GM19193 (cell line): Measurements from ENCODE around the gene PREX1.

Source experiments
- POLR2A ChIP-seq: IDR thresholded peaks from 4 replicates; pipeline ENCODE4 v1.6.1; 2011; ENCODE audit not compliant: insufficient read depth, insufficient read length; ENCODE audit errors: extremely low read depth

PREX1 gene

DNA sequence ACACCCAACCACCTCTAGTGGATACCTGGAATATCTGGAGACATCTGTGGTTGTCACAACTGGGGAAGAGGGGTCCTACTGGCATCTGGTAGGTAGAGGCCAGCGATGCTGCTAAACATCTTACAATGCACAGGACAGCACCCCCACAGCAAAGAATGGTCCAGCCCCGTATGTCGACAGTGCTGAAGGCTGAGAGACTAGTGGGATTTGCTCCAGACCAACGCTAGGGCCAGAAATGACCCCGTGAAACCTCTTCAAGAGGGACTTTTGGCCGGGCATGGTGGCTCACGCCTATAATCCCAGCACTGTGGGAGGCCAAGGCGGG, 7.2 kb downstream of the PREX1 start:
- no peak for TF ChIP-seq POLR2A

DNA sequence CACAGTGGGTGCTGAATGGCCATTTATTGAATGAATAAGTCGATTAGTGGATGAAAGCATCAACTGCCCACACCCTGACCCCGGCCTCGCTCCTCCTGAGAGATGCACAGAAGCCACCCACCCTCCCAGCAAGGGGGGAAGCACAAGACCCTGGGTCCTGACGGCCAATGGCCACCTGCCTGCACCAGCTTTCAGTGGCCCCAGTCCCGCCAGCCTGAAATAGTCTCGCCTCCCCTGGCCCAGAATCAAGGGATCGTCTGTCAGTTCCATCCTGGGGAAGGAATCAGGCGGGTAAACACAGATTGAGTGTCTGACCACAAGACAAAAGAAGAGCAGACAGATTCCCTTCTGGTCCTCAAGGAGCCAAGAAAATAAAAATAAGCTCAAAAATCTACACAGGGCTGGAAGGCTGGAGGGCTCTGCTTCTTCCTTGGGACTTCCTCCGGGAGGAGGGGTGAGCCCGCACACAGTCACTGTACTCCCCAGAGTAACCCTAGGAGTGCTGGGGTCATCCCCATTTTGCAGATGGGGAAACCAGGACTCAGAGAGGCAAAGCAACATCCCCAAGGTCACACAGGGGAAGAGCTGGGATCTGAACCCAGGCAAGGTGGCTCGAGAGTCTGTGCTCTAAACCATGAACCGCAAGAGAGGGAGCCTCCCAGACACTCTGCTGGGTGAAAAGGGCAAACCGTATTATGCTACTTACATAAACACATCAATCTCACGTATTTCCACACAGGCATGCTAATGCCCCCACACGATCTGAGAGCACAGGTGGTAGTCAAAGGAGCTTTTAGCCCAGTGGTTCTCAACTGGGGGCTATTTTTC, 7.8 kb downstream of the PREX1 start:
- TF ChIP-seq POLR2A, result no peak

DNA sequence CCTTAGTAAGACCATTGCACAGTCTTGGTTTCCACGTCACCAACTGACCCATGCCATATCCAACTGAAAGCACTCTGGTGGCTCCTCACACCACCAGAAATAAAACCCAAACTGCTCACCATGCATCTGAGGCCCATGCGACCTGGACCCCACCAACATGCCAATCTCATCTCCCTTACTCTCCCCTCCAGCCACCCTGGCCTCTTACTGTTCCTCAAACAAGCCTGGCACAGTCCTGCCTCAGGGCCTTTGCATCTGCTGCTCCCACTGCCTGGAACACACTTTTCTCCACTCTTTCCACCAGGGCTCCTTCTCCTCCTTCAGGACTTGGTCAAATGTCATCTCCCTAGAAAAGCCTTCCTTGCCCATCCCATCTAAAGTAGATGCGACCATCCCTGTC, 8.7 kb downstream of the PREX1 start:
- TF ChIP-seq POLR2A, result no peak

DNA sequence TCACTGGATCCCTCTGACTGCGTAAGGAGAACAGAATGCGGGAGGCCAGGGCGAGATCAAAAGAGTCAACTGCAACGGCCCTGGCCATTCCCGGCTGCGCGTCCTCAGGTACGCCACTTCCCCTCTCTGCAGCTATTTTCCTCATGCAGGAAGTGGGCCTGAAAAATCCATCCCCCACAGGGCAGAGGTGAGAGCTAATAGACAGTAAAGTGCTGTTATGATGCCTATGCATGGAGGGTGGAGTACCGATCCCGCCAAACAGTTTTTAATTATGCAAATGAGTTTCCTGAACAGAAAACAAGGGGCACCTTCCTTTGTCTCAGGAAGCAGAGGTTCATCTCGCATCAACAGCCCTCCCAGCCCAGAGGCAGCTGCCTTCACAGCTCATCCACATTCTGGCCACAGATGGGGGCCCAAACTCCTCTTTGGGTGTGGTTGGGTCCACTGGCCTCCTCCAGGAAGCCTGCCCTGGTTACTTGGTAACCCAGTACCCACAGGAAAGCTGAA, 9.3 kb downstream of the PREX1 start:
- no peak for TF ChIP-seq POLR2A

DNA sequence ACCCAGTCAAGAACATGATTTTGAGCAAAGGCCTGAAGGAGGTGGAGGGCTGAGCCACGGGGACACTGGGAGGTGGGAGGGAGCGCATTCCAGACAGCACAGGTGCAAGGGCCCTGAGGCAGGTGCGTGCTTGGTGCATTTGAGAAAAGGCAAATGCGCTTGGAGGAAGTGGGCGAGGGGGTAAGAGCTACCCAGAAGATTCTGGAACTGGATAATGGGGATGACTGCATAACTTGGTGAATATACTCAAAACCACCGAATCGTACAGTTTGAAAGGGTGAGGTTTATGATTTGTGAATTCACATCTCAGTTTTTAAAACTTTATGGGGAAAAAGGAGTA, 9.8 kb downstream of the PREX1 start:
- TF ChIP-seq POLR2A, result no peak

DNA sequence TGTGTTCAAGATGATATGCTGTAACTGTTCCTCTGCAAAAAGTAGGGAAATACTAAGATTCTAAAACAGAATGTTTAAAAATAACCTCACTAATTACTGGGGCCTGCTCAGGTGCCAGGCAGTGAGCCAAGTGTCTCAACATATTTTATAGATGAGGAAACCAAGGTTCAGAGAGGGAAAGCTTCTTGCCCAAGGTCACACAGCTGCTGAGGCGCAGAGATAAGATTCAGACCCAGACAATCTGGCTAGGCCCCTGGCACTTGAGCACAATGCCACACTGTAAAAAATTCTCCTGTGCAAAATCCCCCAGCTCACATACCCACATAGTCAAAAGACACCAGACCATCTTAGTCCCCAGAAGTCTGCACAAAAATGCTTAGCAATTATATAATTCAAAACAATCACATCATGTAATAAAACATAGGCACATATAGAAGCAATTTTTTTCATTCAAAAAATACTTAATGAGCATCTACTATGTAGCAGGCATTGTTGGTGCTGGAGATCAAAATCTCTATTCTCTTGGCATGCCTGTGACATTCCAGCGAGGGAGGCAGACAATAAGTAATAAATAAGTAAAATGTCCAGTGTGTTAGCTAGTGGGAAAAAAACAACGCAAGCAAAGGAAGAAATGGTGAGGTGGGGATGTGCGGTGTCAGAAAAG, 10.3 kb downstream of the PREX1 start:
- no peak for TF ChIP-seq POLR2A

DNA sequence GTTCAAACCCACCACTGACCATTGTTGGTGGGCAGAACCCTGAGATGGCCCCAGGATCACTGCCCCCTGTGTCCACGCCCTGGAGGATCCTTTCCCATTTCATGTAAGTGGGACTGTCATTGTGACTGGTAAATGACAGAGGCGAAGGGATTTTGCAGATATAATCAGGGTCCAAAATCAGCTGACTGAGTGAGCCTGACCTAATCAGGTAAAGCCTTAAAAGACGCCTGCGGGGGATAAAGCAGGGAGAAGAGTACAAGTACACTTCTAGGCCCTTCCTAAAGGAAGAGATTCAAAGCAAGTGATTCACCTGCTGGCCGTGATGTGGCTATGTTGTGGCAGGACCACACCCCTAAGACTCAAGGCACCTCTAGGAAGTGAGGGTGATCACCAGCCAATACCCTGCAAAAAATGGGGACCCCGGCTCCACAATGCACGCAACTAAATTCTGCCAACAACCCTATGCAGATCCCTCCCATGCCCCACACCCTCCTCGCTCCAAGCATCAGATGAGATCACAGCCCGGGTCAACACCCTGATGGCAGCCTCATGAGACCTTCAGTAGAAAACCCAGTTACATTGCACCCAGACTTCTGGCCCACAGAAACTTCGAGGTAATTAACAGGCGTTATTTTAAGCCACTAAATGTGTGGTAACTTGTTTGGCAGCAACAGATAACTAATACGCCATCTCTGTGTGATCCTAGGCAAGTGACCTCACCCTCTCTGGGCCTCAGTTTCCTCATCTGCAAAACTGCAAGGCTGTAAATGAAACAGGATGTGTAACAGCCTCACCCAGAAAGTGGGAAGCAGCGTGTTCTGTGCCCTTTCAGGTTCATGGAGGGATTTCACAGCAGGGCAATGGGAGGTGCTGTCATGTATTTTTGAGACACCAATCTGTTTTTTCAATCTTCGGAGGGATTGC, 11.3 kb downstream of the PREX1 start:
- no peak for TF ChIP-seq POLR2A

DNA sequence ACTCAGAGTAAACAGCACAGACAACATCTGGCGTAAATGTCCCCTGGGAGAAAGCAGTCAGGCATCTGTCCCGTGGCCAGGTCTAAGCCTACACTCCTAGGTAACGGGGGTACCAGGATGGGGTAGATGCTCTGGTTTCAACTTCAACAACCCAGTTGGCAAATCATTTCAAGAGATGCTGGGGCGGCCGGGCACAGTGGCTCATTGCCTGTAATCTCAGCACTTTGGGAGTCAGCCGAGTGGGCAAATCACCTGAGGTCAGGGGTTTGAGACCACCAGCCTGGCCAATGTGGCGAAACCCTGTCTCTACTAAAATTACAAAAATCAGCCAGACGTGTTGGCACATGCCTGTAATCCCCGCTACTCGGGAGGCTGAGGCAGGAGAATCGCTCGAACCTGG, 12.3 kb downstream of the PREX1 start:
- no peak for TF ChIP-seq POLR2A

DNA sequence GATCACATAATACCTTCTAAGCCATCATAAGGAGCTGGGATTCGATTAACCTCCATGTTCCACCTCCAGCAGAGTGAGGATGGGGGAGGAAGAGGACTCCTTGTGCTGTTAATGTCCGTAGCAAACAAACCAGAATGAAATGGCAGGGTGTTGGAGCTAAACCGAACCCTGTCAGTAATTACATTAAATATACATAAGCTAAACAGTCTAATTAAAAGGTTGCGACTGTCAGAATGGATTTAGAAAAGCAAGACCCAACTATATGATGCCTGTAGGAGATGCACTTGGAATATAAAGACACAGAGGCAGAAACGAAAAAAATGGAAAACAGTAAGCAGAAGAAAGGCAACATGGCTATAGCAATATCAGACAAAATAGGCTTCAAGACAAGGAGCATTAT, 13.2 kb downstream of the PREX1 start:
- TF ChIP-seq POLR2A, result no peak

DNA sequence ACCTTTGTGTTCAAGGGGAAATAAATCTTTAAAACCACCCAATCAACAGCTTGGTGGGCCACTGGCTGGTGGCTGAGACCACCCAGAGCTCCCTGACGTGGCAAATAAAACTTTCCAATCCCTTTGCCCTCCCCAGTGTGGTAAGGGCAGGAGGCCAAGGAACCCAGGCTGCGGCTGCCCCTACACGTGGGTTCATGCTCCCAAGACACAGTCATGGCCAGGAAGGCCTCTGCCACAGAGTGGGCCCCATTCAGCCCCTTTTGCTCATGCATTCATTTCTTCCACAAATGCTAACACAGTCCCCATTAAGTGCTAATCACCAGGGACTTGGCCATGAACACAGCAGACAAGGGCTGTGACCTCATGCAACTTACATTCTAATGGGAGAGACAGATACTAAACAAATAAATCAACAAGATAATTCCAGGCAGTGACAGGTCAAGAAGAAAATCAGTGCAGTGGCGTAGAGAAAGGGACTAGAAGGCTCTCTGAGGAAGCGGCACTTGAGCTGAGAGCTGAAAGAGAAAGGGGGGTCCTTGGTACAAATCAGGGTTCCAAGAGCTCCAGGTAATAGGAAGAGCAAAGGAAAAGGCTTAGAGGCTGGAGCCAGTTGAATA, 13.8 kb downstream of the PREX1 start:
- no peak for TF ChIP-seq POLR2A

DNA sequence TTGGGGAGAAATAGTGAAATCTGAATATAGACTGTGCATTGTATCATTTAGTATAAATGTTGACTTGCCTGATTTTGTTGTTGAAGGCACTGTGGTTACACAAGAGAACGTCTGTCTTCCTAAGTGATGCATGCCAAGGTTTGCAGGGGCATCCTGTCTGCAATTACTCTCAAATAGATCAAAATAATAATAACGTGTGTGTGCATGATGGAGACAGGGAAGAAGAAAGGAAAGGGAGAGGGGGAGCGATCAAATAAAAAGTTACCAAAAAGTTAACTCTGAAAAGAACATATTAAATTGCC, 14.4 kb downstream of the PREX1 start:
- TF ChIP-seq POLR2A, result no peak

DNA sequence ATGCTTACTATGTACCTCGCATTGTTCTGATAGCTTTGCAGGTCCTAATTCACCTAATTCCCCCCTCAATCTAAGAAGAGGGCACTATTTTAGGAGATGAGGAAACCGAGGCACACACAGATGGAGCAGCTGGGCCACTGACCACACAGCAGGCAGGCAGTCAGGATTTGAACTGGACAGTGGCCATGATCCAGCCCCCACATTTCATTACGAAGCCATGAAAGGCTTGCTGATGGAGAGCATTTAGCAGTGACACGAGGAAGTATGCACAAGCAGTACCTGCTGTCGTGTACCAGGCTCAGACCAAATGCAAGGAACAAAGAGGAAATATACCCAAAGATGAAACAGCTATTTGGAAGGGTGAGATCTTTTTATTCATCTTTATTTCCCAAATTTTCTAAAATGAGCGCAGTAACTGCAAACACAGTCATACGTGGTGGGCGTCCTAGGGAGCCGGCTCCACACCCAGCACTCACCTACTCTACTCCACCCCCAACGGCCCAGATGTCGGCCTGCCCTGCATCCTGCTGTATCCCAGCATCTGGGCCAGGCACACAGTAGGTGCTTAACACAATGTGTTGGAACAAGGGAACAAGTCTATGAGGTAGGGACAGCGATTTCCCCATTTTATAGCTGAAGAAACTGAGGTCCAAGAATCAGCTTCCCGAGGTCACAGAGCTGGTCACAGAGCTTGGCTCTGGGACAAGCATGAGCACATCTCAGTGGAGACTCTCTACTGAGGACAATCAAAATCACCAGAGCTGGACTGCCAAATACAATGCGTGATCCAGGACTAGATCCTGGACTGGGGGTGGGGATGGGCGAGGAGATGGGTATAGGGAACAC, 15.0 kb downstream of the PREX1 start:
- TF ChIP-seq POLR2A, result no peak

DNA sequence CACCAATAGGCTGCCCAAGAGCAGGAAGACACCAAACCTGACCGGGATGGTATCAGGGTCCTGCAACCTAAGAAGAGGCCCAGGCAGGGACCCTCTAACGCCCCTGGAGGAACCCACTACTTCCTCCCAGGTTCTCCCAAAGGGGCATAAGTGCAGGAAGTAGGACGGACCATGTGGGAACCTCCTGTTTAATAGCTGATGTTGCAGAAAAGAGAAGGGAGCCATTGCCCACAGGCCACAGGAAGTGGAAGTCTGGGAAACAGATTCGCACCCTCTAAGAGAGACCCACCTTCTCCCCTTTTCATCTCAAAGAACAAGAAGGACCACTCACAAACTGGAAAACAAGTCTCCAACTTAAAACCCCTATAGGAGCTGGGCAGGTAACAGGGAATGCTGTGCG, 18.1 kb downstream of the PREX1 start:
- TF ChIP-seq POLR2A, result no peak

DNA sequence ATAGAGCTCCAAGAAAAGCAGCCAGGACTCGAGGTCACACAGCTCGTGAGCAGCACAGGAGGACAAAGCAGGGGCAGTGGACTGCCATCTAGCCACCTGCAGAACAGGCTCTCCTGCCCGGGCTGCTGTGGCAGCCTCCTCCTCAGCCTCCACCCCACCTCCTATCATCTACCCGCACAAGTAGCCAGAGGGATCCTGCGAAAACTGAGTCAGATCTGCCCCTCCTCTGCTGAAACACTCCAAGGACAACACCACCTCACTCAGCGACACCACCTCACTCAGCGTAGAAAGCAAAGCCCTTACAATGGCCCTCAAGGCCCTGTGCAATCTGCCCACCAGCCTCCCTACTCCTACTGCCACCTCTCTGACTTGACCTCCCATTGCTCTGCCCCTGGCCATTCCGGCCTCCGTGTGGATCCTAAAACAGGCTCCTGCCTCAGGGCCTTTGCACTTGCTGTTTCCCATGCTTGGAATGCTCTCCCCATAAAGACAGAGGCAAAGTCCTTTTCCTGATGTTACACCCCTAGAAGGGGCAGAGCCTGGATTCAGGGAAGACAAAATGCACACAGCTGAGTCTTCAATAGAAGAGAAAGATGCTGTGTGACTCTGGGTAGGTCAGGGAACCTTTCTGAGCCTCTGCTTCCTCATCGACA, 19.3 kb downstream of the PREX1 start:
- no peak for TF ChIP-seq POLR2A
